Esophagus muscularis mucosa (tissue), 3 donors: Measurements from ENCODE around the gene PRKD2.

Experiments
- POLR2A ChIP-seq: fragments of 450-650 bp; IDR thresholded peaks from one replicate; pipeline ENCODE4 v1.6.1; 2017; ENCODE audit warnings: antibody characterized with exemption, moderate library complexity, mild to moderate bottlenecking, low read depth
- TF ChIP-seq, protein P1 (sequence below), 3 experiments: fragments of 200-600 bp in 2 of 3; fragments of 450-650 bp in 1 of 3; sonication (generic) in 2 of 3; IDR thresholded peaks; one replicate each; pipeline ENCODE4 v1.5.1; 2017 to 2019; ENCODE audit warnings: antibody characterized with exemption in 3 of 3, mild to moderate bottlenecking in 2 of 3, moderate library complexity in 1 of 3

DNA sequence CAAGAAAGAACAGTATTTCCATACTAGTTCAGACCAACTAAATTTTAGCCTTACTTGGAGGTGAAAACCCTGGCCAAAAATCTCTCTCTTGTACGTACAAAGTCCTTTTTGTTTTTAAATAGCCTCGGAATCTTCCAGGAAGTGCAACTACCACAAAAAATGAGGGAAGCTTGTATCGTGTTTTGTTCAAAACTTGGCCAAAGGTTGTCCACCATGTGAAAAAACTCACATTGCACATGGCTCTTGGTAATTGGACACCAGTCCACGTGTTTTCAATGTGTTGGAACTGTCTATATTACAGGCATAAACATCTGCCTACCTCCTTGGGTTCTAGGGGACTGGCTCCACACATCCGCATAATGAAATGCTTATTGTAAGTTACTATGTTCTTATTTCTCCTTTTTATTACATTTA is 44.5 kb upstream of the PRKD2 start:
- no peak for TF ChIP-seq POLR2A
- TF ChIP-seq, protein P1, sequence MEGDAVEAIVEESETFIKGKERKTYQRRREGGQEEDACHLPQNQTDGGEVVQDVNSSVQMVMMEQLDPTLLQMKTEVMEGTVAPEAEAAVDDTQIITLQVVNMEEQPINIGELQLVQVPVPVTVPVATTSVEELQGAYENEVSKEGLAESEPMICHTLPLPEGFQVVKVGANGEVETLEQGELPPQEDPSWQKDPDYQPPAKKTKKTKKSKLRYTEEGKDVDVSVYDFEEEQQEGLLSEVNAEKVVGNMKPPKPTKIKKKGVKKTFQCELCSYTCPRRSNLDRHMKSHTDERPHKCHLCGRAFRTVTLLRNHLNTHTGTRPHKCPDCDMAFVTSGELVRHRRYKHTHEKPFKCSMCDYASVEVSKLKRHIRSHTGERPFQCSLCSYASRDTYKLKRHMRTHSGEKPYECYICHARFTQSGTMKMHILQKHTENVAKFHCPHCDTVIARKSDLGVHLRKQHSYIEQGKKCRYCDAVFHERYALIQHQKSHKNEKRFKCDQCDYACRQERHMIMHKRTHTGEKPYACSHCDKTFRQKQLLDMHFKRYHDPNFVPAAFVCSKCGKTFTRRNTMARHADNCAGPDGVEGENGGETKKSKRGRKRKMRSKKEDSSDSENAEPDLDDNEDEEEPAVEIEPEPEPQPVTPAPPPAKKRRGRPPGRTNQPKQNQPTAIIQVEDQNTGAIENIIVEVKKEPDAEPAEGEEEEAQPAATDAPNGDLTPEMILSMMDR (IDR thresholded peaks at IDR 0.05) = no peak
